AG09309 (cell line): ENCODE data around the gene NDRG2.
"Not testable (repeated sequence)": the region's sequence is repeated elsewhere in the genome, so short reads cannot be mapped to it uniquely, and the experiment has no call there.

Experiments used
- DNase-seq: peaks from one replicate; pipeline ENCODE4 v3.0.0-alpha.2; 2010; ENCODE audit warnings: low read depth
- H3K4me3 ChIP-seq: 2 replicates; pipeline ENCODE4 v1.5.1; 2011; ENCODE audit warnings: mild to moderate bottlenecking, low read depth, low read length, moderate library complexity; ENCODE audit not compliant: control insufficient read depth
- TF ChIP-seq, protein P1 (sequence below): IDR thresholded peaks from 2 replicates; pipeline ENCODE4 v1.5.1; 2011; ENCODE audit warnings: mild to moderate bottlenecking, low read depth, low read length, inconsistent platforms; ENCODE audit not compliant: insufficient read depth, control insufficient read depth; ENCODE audit errors: missing control alignments

The NDRG2 gene

DNA sequence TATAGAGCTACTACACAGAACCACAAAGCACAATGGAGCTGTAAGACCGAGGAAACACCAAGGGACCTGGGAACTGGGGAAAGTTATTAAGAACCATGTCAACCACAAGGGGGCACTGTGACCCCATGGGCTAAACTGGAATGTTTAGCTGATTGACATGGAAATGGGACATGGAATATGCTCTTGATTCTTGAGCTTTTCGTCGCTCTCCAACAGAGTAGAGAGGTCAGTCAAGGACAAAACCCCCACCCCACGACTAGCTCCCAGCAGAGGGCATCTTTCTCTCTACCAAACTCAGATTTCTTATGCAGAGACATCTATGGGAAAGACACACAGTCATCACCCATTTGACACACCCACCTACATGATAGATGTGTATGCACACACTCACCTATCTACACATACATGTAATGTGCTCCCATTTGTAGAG lies 10.1 kb downstream of the NDRG2 start:
- peak; percentile 40 for DNase-seq
- H3K4me3 ChIP-seq = no peak overlapping the region
- TF ChIP-seq, protein P1, sequence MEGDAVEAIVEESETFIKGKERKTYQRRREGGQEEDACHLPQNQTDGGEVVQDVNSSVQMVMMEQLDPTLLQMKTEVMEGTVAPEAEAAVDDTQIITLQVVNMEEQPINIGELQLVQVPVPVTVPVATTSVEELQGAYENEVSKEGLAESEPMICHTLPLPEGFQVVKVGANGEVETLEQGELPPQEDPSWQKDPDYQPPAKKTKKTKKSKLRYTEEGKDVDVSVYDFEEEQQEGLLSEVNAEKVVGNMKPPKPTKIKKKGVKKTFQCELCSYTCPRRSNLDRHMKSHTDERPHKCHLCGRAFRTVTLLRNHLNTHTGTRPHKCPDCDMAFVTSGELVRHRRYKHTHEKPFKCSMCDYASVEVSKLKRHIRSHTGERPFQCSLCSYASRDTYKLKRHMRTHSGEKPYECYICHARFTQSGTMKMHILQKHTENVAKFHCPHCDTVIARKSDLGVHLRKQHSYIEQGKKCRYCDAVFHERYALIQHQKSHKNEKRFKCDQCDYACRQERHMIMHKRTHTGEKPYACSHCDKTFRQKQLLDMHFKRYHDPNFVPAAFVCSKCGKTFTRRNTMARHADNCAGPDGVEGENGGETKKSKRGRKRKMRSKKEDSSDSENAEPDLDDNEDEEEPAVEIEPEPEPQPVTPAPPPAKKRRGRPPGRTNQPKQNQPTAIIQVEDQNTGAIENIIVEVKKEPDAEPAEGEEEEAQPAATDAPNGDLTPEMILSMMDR = peak; percentile 95

DNA sequence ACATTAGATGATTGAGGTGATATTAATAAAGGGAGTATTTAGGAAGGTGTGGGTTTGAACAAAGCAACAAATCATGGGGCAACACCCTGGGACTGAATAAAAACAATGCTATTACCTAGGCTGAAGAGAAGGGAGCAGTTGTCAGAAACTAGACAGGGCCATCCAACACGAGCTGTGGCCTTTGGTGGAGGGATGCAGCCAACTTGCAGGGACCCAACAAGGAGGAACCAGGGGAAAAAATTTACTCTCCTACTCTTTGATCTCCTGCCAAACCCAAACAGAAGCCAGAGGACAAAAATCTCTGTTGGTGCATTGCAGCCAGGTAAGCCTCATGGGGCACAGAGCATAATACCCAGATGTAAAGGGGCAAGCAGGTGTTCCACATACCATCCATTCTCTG lies 13.7 kb downstream of the NDRG2 start:
- TF ChIP-seq, protein P1 = no peak
- no peak overlapping the region for H3K4me3 ChIP-seq
- DNase-seq = no peak

DNA sequence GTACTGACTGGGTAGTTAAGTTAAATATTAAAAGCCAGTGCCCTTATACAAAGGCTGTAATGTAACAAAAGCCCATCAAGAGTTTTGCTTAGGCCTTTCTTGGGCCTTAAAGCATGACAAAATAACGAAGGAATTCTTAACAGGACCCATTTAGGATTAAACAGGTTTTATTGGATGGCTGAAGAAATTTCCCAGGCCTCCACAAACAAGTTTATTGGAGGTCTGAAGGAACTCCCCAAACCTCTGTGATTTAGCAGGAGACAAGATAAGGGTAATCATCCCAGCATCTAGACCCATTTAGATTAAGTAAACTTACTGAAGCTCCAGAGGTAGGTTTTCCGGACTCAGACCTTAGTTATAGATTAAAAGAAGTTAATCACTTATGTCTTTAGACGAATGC lies 15.1 kb downstream of the NDRG2 start:
- DNase-seq, H3K4me3 ChIP-seq: not testable (repeated sequence)

DNA sequence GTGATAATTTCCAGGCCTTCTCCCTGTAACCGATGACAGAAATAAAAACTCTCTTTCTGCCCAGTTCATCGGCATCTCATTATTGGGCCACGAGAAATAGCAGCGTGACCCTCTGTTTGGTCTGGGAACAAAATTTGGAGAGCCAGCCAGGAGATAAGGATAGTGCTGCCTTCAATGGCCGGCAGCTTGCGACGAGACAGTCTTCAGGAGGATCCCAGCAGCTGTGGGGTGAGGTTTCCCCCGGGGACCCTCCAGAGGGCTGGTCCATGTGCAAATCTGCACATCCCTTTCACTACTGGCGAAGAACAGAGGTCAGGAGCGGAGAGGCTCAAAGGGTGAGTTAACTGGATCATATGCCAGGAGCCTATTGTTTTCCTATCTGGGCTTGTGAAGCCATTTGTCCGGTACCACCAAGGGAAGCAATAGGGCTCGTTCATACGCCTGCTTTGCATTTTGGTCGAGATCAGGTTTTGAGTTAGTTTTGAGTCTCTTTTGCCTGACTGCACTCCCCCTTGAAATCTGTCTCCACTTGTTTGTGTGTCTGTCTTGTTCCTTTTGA lies 21.0 kb downstream of the NDRG2 start:
- H3K4me3 ChIP-seq = no peak overlapping the region
- DNase-seq = no peak
- TF ChIP-seq, protein P1 = no peak

DNA sequence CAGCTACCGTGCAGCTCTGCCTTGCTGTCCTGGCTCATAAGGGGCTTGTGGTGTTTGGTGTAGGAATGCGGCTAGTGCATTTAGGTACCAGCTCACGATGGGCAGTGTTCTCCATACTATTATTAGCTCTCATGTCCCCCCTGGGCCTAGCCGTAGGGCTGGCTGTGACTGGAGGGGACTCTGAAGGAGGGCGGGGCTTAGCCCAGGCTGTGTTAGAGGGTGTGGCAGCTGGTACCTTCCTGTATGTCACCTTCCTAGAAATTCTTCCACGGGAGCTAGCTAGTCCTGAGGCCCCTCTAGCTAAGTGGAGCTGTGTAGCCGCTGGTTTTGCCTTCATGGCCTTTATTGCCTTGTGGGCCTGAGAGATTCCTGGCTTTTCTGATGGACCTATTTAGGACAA lies 23.6 kb downstream of the NDRG2 start:
- TF ChIP-seq, protein P1 = no peak
- no peak overlapping the region for H3K4me3 ChIP-seq
- no peak for DNase-seq

DNA sequence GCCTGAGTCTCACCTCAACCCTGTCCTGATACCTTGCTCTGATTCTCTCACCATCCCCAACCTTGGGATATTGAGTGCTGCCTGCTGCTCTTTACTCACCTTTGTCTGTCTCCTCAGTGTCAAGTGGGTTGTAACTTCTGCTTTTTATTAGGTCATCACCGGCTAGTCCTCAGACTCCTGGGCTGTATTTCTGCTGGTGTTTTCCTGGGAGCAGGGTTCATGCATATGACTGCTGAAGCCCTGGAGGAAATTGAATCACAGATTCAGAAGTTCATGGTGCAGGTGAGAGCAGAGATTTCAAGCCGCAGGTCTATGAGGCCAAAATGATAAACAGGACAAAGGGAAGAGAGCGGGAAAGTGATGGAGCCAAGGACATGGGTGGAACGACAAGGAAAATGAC lies 25.3 kb downstream of the NDRG2 start:
- TF ChIP-seq, protein P1 = no peak
- no peak for DNase-seq
- no peak overlapping the region for H3K4me3 ChIP-seq

DNA sequence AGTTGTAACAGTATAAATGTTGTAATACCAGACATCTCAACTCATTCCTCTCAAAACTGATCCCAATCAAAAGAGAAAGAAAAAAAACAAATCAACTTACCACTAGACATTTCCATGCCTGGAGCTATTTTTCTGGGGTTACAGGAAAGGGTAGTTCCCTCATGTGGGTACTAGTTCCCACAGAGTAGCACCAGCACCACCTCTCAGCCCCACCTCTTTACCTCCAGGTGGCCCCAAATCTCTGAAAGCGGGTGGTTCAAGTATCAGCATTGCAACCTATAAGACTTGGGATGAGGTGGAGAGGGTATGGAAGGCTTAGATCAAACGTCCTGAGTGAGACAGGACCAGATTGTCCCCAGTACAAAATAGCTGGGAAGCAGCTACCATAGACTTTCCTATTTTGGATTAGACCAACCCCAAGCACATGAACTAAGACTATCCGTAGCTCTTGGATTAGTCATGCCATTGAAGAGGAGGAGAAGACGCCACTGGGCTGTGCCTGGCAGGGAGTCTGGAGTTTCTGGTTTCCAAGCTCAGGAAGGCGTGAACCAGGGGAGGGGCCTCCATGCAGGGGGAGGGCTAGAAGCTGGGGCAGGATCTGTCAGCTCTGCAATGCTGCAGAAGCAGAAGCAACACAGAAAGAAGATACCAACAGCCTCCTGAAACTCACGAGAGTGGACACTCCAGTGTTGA lies 26.0 kb downstream of the NDRG2 start, which contains the start of gene SLC39A2:
TSS of gene SLC39A2 (plus strand) at position 620 of the 693 bp plus-strand sequence. CDS start 154 bp downstream, outside the sequence.
- TF ChIP-seq, protein P1 = no peak
- no peak within 1 kb of the TSS for H3K4me3 ChIP-seq
- peak; percentile 57 for DNase-seq
